Neural progenitor cell (in vitro differentiated cells): ENCODE data around the gene FGD6. TPM values are rescaled to one million over a fixed set of nuclear protein-coding genes. Genes with fewer than 3 reads are reported as not detected.

Experiments
- DNase-seq: peaks from one replicate; pipeline ENCODE4 v3.0.0-alpha.2; 2016; ENCODE audit warnings: low spot score
- H2AFZ ChIP-seq: fragments of 200-600 bp; sonication (generic); replicated peaks from 2 replicates; pipeline ENCODE4 v1.6.1; 2016; ENCODE audit warnings: antibody characterized with exemption
- H3F3A ChIP-seq: fragments of 200-600 bp; sonication (generic); 2 replicates; pipeline ENCODE4 v1.6.1; 2016; ENCODE audit warnings: antibody characterized with exemption, low read depth
- H3K27ac ChIP-seq: fragments of 200-600 bp; sonication (generic); 2 replicates; pipeline ENCODE4 v1.5.1; 2016; ENCODE audit warnings: mild to moderate bottlenecking
- H3K27me3 ChIP-seq: fragments of 200-600 bp; sonication (generic); 2 replicates; pipeline ENCODE4 v1.6.1; 2016; ENCODE audit warnings: mild to moderate bottlenecking, moderate library complexity
- H3K36me3 ChIP-seq: fragments of 200-600 bp; sonication (generic); 2 replicates; pipeline ENCODE4 v1.5.1; 2016
- H3K4me1 ChIP-seq: fragments of 200-600 bp; sonication (generic); 2 replicates; pipeline ENCODE4 v1.6.1; 2016; ENCODE audit warnings: mixed run types
- H3K4me2 ChIP-seq: fragments of 200-600 bp; sonication (generic); 2 replicates; pipeline ENCODE4 v1.6.1; 2016
- H3K4me3 ChIP-seq: fragments of 200-600 bp; sonication (generic); 2 replicates; pipeline ENCODE4 v1.5.1; 2016
- H3K79me2 ChIP-seq: fragments of 200-600 bp; sonication (generic); 2 replicates; pipeline ENCODE4 v1.6.1; 2016; ENCODE audit warnings: low read depth
- H3K9ac ChIP-seq: fragments of 200-600 bp; sonication (generic); 2 replicates; pipeline ENCODE4 v1.6.1; 2016
- H3K9me3 ChIP-seq: fragments of 200-600 bp; sonication (generic); 2 replicates; pipeline ENCODE4 v1.5.1; 2016; ENCODE audit warnings: low read depth
- H4K20me1 ChIP-seq: fragments of 200-600 bp; sonication (generic); 2 replicates; pipeline ENCODE4 v1.6.1; 2016; ENCODE audit warnings: low read depth
- H3K27ac Mint-ChIP-seq: 3 replicates; pipeline ENCODE4 v1.8.0; 2021; ENCODE audit warnings: mixed read lengths
- H3K27me3 Mint-ChIP-seq: 2 replicates; pipeline ENCODE4 v1.8.0; 2022; ENCODE audit warnings: low read depth, mild to moderate bottlenecking, inconsistent platforms, moderate library complexity, mixed read lengths; ENCODE audit not compliant: insufficient read depth
- H3K36me3 Mint-ChIP-seq: 3 replicates; pipeline ENCODE4 v1.8.0; 2021; ENCODE audit warnings: mixed read lengths
- H3K4me1 Mint-ChIP-seq: 3 replicates; pipeline ENCODE4 v1.8.0; 2021; ENCODE audit warnings: mixed read lengths
- H3K4me3 Mint-ChIP-seq: 3 replicates; pipeline ENCODE4 v1.8.0; 2021; ENCODE audit warnings: mild to moderate bottlenecking, moderate library complexity, mixed read lengths
- H3K9me3 Mint-ChIP-seq: 3 replicates; pipeline ENCODE4 v1.8.0; 2020; ENCODE audit warnings: mixed read lengths
- CTCF ChIP-seq: fragments of 200-600 bp; sonication (generic); IDR thresholded peaks from 2 replicates; pipeline ENCODE4 v1.5.1; 2017; ENCODE audit warnings: antibody characterized with exemption, mild to moderate bottlenecking
- EZH2 ChIP-seq: fragments of 200-600 bp; sonication (generic); IDR thresholded peaks from 2 replicates; pipeline ENCODE4 v1.6.1; 2017; ENCODE audit warnings: antibody characterized with exemption, mild to moderate bottlenecking, moderate library complexity
- EZH2phosphoT487 ChIP-seq: fragments of 200-600 bp; sonication (generic); IDR thresholded peaks from 2 replicates; pipeline ENCODE4 v1.6.1; 2017; ENCODE audit warnings: antibody characterized with exemption
- total RNA-seq: library from RNA; depleted of rRNA; stranded (reverse); fragments of >200 nt; gene quantifications from 2 replicates; pipeline ENCODE4 v1.2.3, GENCODE V29; 2015; ENCODE audit warnings: low replicate concordance

FGD6 gene
- total RNA-seq, 1 donor from 2014 or later = 32.0 TPM

DNA sequence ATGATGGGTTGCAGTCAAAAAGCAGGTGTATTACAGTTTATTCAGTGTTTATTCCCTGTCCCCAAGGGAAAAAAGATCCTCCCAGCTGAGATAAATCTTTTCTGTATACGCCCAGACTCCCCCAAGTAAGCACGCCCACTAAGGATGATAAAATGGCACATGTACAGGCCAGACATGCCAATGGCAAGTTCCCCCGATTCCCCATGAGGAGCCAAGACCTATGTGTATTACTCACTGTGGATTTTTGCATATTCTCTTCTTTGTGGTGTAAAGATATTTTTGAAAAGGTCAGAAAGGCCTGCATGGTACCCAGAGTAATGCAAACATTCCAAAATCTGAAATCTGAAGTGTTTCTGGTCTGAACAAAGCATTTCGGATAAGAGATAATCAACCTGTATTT, 166.0 kb downstream of the FGD6 start:
- H3K79me2 ChIP-seq = peaks cover 4% of the 10 kb centered on the region
- no peak for DNase-seq
- H3K4me1 ChIP-seq = peaks cover 17% of the 10 kb centered on the region
- H3K36me3 Mint-ChIP-seq = peaks cover 38% of the 10 kb centered on the region
- H2AFZ ChIP-seq = no peak overlapping the region
- H3K36me3 ChIP-seq = peaks cover 31% of the 10 kb centered on the region
- H3K9ac ChIP-seq = no peak overlapping the region
- peaks cover 14% of the 10 kb centered on the region for H3F3A ChIP-seq
- no peak overlapping the region for H3K27ac Mint-ChIP-seq
- H3K27me3 ChIP-seq = no peaks in the 10 kb centered on the region
- no peak overlapping the region for H3K4me2 ChIP-seq
- H3K4me1 Mint-ChIP-seq = peaks cover 15% of the 10 kb centered on the region
- no peaks in the 10 kb centered on the region for H3K9me3 ChIP-seq
- TF ChIP-seq CTCF (no peak), EZH2 (no peak), EZH2phosphoT487 (no peak)
- no peak overlapping the region for H3K4me3 ChIP-seq
- H3K27ac ChIP-seq = no peak overlapping the region
- H3K27me3 Mint-ChIP-seq = no peaks in the 10 kb centered on the region
- no peaks in the 10 kb centered on the region for H3K9me3 Mint-ChIP-seq
- H4K20me1 ChIP-seq = peaks cover 11% of the 10 kb centered on the region
- no peak overlapping the region for H3K4me3 Mint-ChIP-seq

DNA sequence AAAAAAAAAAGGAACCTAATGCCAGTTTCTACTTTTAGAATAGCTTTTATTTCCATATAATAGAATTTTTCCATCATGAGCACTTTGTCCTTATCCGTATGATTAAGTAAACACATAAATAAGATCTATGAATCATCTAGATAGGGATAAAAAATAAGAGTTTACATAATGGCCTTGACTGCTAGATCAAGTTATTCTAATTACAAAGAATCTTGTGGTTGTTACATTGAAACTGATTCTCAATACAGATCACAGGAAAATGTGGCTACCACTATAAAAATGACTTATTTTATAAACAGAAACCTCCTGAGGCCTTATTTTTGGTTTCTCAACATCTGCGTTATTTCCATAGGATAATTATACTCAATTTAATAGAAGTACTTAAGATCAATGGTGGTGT, 179.4 kb downstream of the FGD6 start:
- Histone ChIP-seq H3K9me3 (no peaks in the 10 kb centered on the region), H3K9ac (no peak overlapping the region), H3K27ac (no peak overlapping the region), H3K4me1 (no peaks in the 10 kb centered on the region), H3K4me2 (no peak overlapping the region), H3K36me3 (peaks cover 30% of the 10 kb centered on the region), H3F3A (no peaks in the 10 kb centered on the region), H4K20me1 (peaks cover 3% of the 10 kb centered on the region), H3K27me3 (no peaks in the 10 kb centered on the region), H3K4me3 (no peak overlapping the region), H3K79me2 (no peaks in the 10 kb centered on the region), H2AFZ (no peak overlapping the region)
- Mint-ChIP-seq H3K36me3 (peaks cover 14% of the 10 kb centered on the region), H3K4me3 (no peak overlapping the region), H3K27me3 (no peaks in the 10 kb centered on the region), H3K27ac (no peak overlapping the region), H3K9me3 (no peaks in the 10 kb centered on the region), H3K4me1 (no peaks in the 10 kb centered on the region)
- DNase-seq = no peak
- TF ChIP-seq CTCF (no peak), EZH2phosphoT487 (no peak), EZH2 (no peak)

GRCh38 chr12:95034750-95035149, 182.5 kb downstream of the FGD6 start:
- no peak overlapping the region for H3K4me3 ChIP-seq
- no peak overlapping the region for H3K27ac ChIP-seq
- H3K4me2 ChIP-seq = no peak overlapping the region
- no peaks in the 10 kb centered on the region for H3K4me1 Mint-ChIP-seq
- H3K9me3 Mint-ChIP-seq = no peaks in the 10 kb centered on the region
- H3K9me3 ChIP-seq = no peaks in the 10 kb centered on the region
- peaks cover 3% of the 10 kb centered on the region for H4K20me1 ChIP-seq
- H3K36me3 ChIP-seq = peaks cover 15% of the 10 kb centered on the region
- no peak overlapping the region for H3K4me3 Mint-ChIP-seq
- peaks cover 13% of the 10 kb centered on the region for H3K36me3 Mint-ChIP-seq
- DNase-seq = no peak
- TF ChIP-seq EZH2 (no peak), EZH2phosphoT487 (no peak), CTCF (no peak)
- no peak overlapping the region for H3K9ac ChIP-seq
- no peak overlapping the region for H3K27ac Mint-ChIP-seq
- H2AFZ ChIP-seq = no peak overlapping the region
- no peaks in the 10 kb centered on the region for H3K27me3 Mint-ChIP-seq
- no peaks in the 10 kb centered on the region for H3K27me3 ChIP-seq
- H3K4me1 ChIP-seq = no peaks in the 10 kb centered on the region
- H3K79me2 ChIP-seq = no peaks in the 10 kb centered on the region
- no peaks in the 10 kb centered on the region for H3F3A ChIP-seq

Other genes with a start within 250 kb of the FGD6 start
- gene NDUFA12, start 213.8 kb downstream of the FGD6 start, total RNA-seq = 170 and 178 TPM in 2 replicates
- 84.2 and 187 TPM in 2 replicates for gene NR2C1, start 143.8 kb downstream of the FGD6 start, total RNA-seq
- 89.8 and 126 TPM in 2 replicates for gene VEZT, start 340 bp upstream of the FGD6 start, total RNA-seq